DND-41 (cell line): Measurements from ENCODE around the gene ARHGAP9.

ENCODE experiments used
- ATAC-seq: fragments of 200-7000 bp; cut with Tn5 transposase; 3 replicates; pipeline ENCODE4 v1.9.1; 2021; ENCODE audit warnings: low read depth; ENCODE audit not compliant: insufficient read depth
- DNase-seq: peaks from one replicate; pipeline ENCODE4 v3.0.0-alpha.2; 2020
- H2AFZ ChIP-seq: 2 replicates; pipeline ENCODE4 v1.6.0; 2012; ENCODE audit warnings: low read depth, low read length
- H3K27ac ChIP-seq: 2 replicates; pipeline ENCODE4 v1.5.1; 2012; ENCODE audit warnings: low read length, inconsistent platforms
- H3K27me3 ChIP-seq: fragments of 200-600 bp; sonication (generic); 2 replicates; pipeline ENCODE4 v1.6.0; 2012; ENCODE audit warnings: low read length, mild to moderate bottlenecking, inconsistent platforms; ENCODE audit not compliant: insufficient read depth, poor library complexity
- H3K36me3 ChIP-seq: 2 replicates; pipeline ENCODE4 v1.5.1; 2012; ENCODE audit warnings: low read length, inconsistent platforms; ENCODE audit not compliant: insufficient read depth
- H3K4me1 ChIP-seq: 2 replicates; pipeline ENCODE4 v1.5.1; 2012; ENCODE audit warnings: mild to moderate bottlenecking, low read length; ENCODE audit not compliant: insufficient read depth
- H3K4me2 ChIP-seq: 2 replicates; pipeline ENCODE4 v1.6.0; 2012; ENCODE audit warnings: mild to moderate bottlenecking, moderate library complexity, low read length, inconsistent platforms; ENCODE audit not compliant: insufficient read depth
- H3K4me3 ChIP-seq, 2 experiments: fragments of 200-600 bp in 1 of 2; shearing (Covaris generic) in 1 of 2; 2 replicates each; pipeline ENCODE4 v1.5.1; 2012 to 2016; ENCODE audit warnings: inconsistent platforms in 2 of 2, low read length in 2 of 2, mild to moderate bottlenecking in 2 of 2, low read depth in 1 of 2, moderate library complexity in 1 of 2
- H3K79me2 ChIP-seq: 2 replicates; pipeline ENCODE4 v1.6.0; 2012; ENCODE audit warnings: low read length, inconsistent platforms; ENCODE audit not compliant: insufficient read depth
- H3K9ac ChIP-seq: 2 replicates; pipeline ENCODE4 v1.6.0; 2012; ENCODE audit warnings: low read depth, mild to moderate bottlenecking, inconsistent platforms, low read length, moderate library complexity
- H3K9me3 ChIP-seq: 2 replicates; pipeline ENCODE4 v1.5.1; 2012; ENCODE audit warnings: low read length, moderate library complexity, mild to moderate bottlenecking, inconsistent platforms; ENCODE audit not compliant: insufficient read depth, severe bottlenecking
- H4K20me1 ChIP-seq: 2 replicates; pipeline ENCODE4 v1.6.0; 2012; ENCODE audit warnings: low read length; ENCODE audit not compliant: insufficient read depth
- EZH2 ChIP-seq: IDR thresholded peaks from 3 replicates; pipeline ENCODE4 v1.6.1; 2012; ENCODE audit warnings: borderline replicate concordance, low read depth, mild to moderate bottlenecking, moderate library complexity, low read length, inconsistent platforms; ENCODE audit not compliant: severe bottlenecking
- TF ChIP-seq, protein P1 (sequence below): IDR thresholded peaks from 2 replicates; pipeline ENCODE4 v1.5.1; 2012; ENCODE audit warnings: borderline replicate concordance, low read length, moderate library complexity, mild to moderate bottlenecking; ENCODE audit not compliant: poor library complexity, severe bottlenecking; ENCODE audit errors: extremely low read depth

ARHGAP9 gene

DNA sequence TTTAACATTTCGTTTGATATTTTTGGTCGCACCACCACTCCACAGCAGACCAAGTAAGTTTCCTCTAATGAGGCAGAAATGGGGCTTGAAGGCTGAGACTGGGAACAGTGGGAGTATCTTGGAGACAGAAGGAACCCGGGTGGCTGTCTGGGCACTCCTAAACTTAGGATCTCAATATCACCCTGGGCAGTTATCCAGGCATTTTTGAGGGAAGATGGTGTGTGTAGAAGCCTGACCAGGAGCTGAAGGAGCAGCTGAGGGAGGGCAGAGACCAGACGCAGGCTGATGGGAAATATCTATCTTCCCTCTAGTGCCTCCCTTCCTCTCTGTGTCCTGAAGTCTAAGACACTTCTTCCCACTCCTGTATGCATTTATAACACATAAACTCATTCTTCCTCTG is 18.9 kb upstream of the ARHGAP9 start:
- Histone ChIP-seq H3K27me3 (no peaks in the 10 kb centered on the region), H2AFZ (no peak overlapping the region), H3K9me3 (no peaks in the 10 kb centered on the region), H3K27ac (no peak overlapping the region), H3K79me2 (peaks cover 42% of the 10 kb centered on the region), H3K36me3 (peaks cover 77% of the 10 kb centered on the region), H4K20me1 (peaks cover 23% of the 10 kb centered on the region; the same call in 1 of the 2 replicates), H3K4me3 (no peak overlapping the region), H3K4me1 (no peaks in the 10 kb centered on the region), H3K9ac (no peak overlapping the region), H3K4me2 (no peak overlapping the region)
- ATAC-seq: no peak
- TF ChIP-seq, protein P1, sequence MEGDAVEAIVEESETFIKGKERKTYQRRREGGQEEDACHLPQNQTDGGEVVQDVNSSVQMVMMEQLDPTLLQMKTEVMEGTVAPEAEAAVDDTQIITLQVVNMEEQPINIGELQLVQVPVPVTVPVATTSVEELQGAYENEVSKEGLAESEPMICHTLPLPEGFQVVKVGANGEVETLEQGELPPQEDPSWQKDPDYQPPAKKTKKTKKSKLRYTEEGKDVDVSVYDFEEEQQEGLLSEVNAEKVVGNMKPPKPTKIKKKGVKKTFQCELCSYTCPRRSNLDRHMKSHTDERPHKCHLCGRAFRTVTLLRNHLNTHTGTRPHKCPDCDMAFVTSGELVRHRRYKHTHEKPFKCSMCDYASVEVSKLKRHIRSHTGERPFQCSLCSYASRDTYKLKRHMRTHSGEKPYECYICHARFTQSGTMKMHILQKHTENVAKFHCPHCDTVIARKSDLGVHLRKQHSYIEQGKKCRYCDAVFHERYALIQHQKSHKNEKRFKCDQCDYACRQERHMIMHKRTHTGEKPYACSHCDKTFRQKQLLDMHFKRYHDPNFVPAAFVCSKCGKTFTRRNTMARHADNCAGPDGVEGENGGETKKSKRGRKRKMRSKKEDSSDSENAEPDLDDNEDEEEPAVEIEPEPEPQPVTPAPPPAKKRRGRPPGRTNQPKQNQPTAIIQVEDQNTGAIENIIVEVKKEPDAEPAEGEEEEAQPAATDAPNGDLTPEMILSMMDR: no peak
- TF ChIP-seq EZH2: no peak
- no peak for DNase-seq

DNA sequence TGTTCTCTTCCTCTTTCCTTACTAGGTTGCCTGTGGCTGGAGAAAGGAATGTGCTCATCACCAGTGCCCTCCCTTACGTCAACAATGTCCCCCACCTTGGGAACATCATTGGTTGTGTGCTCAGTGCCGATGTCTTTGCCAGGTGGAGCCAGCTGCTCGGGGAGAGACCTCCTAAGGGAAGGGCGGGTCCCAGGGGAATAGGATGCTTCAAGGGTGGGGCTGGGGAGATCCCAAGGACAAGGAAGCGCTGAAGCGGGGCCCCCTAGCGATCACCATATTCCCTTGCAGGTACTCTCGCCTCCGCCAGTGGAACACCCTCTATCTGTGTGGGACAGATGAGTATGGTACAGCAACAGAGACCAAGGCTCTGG is 18.5 kb upstream of the ARHGAP9 start:
- Histone ChIP-seq H4K20me1 (peaks cover 23% of the 10 kb centered on the region; the same call in 1 of the 2 replicates), H3K4me1 (no peaks in the 10 kb centered on the region), H3K36me3 (peaks cover 74% of the 10 kb centered on the region), H2AFZ (no peak overlapping the region), H3K79me2 (peaks cover 42% of the 10 kb centered on the region), H3K9me3 (no peaks in the 10 kb centered on the region), H3K4me2 (no peak overlapping the region), H3K9ac (no peak overlapping the region), H3K4me3 (no peak overlapping the region), H3K27ac (no peak overlapping the region), H3K27me3 (no peaks in the 10 kb centered on the region)
- DNase-seq (no peak), ATAC-seq (peak; percentile 34; the same call in 1 of the 3 replicates)
- TF ChIP-seq EZH2: no peak
- TF ChIP-seq, protein P1: no peak

DNA sequence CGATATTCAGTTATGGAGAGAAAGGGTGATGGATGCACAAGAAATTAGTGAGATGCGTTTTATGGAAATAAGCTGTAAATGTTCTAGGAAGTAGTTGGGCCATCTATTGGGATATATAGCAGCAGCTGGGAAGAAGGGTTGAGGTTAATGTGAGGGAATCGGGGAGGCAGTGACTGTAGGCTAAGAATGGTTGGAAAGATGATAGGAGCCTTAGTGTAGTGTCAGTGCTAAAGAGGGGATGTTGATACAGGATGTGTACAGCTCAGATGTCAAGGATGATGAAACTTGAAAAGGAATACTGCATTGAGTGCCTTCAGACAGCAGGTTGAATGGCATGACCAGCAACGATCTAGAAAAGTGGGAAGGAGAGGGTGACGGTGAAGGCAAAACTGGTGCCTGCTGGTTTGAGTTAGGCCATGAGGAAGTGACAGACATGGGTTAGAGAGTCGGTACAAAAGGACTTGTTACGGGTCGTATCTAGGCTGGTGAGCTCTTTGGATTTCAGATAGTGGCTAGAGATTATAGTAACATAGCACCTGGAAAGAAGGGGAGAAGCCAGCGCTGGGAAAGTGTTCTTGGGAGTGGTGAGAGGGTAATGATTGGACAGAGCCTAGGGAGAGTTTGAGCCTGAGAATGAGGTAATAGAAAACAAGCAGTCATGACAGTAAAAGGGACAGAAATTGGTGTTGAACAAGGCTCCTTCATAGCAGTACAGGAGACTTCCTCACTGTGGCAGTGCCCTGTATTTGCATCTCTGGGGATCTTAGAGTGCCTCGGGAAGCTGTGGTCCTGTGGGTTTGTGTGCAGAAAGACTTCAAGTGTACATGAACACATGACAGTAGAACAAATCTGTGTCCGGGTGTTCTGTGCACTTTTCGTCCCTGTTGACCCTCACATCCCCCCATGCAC is 17.8 kb upstream of the ARHGAP9 start:
- ATAC-seq: peak; percentile 27
- Histone ChIP-seq H3K27me3 (no peaks in the 10 kb centered on the region), H3K4me1 (no peaks in the 10 kb centered on the region), H4K20me1 (peaks cover 28% of the 10 kb centered on the region; the same call in 1 of the 2 replicates), H3K9me3 (no peaks in the 10 kb centered on the region), H2AFZ (no peak overlapping the region), H3K4me3 (no peak overlapping the region), H3K79me2 (peaks cover 48% of the 10 kb centered on the region), H3K36me3 (peaks cover 73% of the 10 kb centered on the region), H3K9ac (no peak overlapping the region), H3K27ac (no peak overlapping the region), H3K4me2 (no peak overlapping the region)
- DNase-seq: no peak
- TF ChIP-seq, protein P1: no peak
- no peak for TF ChIP-seq EZH2
